Hindlimb muscle (tissue), 1 donor: ENCODE results near the gene GPRC5B. TPM values are rescaled to one million over a fixed set of nuclear protein-coding genes. Genes with fewer than 3 reads are reported as not detected.

Experiments
- DNase-seq: peaks from one replicate; pipeline ENCODE4 v3.0.0-alpha.2; 2013
- polyA plus RNA-seq: library from polyadenylated mRNA; unstranded; fragments of 120-200 nt; gene quantifications from one replicate; pipeline ENCODE4 v1.2.1, GENCODE V29; 2013; ENCODE audit not compliant: insufficient read length

The GPRC5B gene
- polyA plus RNA-seq, 1 donor: 109 TPM

DNA sequence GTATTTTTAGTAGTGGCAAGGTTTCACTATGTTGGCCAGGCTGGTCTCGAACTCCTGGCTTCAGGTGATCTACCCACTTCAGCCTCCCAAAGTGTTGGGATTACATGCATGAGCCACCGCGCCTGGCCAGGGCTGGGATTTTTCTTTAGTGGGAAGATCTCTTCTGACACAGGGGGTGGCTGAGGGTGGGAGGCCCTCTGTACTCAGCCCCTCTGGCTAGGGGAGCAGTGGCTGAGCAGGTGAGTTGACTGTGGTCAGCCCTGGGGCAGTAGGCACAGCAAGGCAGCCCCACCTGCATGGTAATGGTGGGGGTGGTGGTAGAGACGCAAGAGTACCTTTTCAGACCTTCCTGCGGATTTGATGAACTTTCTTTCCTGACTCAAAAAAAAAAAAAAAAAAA, 12.3 kb upstream of the GPRC5B start:
- DNase-seq: no peak

DNA sequence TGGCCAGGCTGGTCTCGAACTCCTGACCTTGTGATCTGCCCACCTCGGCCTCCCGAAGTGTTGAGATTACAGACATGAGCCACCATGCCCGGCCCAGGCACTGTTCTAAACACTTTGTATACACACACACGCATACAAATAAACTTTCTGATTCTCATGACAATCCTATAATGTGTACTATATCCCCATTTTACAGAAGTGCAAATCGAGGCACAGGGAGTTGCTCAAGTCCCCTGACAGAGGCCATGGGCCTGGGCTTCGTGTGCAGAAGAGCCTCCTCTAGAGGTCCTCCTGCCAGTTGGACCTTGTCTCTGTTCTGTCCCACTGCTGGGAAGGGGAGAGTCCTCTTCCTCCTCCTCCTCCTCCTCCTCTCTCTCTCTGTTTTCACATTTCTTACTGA, 9.9 kb upstream of the GPRC5B start:
- DNase-seq: no peak

DNA sequence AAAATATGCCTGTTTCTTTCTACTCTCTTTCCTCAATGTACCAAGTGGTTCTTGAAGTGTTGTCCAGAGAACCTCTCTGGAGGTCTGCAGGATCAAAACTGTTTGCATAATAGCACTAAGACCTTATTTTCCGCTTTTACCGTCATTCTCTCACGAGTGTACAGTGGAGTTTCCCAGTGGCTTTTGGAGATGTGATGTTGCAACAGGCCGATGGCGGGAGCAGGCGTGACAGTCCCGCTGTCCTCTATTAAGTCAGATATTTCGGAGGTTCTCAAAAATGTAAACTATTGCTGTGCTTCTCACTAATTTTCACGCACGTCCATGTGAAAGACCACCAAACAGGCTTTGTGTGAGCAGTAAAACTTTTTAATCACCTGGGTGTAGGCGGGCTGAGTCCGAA, 8.3 kb upstream of the GPRC5B start:
- DNase-seq: no peak

DNA sequence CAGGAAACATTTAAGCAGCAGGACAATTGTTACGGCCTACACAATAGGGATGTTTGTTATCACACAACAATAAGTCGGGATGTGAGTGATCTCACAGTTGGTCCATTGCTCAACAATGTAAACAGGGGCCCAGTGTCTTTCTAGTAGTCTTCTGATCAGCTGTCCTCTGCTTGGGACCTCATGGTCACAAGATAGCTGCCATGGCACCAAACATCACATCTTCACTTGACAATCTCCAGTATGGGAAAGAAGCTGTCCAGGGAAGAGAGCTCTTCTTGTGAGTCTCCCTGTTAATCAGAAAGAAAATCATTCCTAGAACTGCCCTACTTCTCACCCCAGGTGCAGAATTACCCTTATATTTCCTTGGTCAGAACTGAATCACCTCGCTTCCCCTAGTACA, 6.3 kb upstream of the GPRC5B start:
- no peak for DNase-seq

DNA sequence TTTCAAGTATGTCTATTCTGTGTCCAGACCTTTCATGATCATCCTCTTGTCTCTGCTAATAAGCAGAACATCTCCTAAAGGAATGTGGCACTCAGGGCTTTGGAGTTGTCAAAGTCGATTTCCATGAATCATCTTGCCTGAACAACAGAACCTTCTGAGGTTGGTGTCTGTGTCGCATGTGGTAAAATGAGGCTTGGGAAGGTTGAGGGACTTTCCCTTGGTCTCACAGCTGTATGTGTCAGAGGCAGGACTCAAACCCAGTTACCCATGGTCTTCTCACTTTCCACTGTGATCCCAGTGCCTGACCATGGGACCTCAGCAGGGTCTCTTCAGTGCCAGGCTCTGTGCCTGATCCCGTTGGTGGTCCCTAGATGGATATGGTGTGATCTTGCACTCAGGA, 4.2 kb upstream of the GPRC5B start:
- DNase-seq: no peak

DNA sequence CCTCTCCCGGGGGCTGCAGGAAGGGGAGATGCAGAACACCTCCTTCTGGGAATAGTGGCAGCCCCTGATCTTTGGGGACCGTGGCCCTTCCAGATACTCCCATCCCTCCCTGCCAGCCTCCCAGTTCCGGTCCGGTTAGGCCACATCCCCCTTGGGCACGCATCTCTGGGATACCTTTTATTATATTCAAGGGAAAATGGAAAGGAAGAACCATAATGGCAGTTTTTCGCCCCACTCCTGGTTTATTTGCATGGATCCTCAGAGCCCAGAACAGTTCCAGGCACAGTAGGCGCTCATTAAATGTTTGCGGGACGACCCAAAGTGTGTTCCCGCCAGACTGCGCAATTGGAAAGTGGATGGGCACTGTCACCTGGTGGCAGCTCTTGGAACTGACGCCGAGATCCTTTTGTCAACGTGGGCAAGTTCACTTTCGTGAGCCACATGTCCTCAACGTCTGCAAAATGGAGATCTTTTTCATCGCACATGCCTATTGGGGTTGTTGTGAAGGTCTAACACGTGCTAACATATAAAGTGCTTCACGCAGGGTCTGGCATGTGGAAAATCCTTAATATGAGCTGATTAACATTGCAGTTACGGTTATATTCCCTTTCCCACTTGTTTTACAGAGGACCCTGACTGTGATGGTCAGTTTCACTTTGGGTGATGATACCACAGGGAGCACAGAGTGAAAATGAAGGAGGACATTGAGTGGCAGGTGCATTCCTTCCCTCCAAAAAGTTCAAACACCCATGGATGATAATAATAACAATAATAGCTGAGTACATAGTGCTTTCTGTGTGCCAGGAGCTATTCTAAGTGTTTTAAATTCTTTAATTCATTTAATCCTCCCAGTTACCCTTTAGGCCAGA, 1.7 kb upstream of the GPRC5B start:
- DNase-seq: peak; percentile 82

DNA sequence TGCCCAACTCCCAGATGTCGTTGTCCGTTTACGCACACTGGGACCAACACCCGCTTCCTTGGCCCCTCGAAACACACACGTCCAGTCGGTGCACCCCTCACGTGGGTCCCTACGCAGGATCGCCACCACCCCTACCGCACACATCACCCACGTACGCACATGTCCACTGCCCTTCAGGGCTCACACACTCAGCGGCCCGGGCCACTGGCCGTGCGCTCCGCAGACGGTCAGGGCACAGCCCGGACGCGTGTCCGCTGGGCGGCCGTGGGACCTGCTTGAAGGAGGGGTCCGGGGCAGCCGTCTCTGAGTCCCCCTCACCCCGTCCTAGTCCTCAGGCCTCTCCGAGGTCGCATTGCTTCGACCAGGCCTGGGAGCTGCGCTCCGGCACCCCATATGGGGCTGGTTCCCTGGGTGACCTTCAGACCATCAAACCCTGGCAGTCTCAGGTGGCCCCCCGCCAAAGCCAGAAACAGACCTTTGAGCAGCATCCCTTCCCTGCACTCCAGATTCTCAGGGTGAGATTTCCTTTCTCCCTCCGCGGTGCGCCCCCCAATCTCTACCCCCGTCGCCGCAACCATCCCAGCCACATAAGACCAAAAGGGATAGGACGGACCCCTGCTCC, 914 bp upstream of the GPRC5B start:
- DNase-seq: no peak

DNA sequence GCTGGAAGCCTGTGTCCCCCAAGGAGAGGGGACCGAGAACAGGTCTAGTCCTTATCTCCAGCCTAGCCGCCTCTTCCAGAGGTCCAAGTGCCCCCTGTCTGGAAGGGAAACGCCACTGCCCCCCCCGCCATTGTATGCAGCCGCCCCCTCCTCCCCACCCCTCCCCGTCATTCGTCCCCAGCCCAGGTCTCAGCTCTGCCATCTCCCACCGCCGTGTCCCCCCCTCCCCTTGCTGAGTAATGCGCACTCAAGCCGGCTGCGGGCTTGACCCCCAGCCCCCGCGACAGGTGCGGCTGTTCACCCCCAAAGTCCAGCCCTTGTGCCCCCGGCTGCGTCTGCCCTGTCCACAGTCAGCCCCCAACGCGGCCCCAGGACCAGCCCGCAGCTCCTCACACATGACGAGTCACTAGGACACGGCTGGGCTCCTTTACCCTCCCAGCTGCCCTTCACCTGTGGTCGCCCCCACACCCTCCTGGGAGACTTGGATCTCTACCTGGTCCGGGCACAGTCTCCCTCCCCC, 622 bp downstream of the GPRC5B start:
- no peak for DNase-seq

DNA sequence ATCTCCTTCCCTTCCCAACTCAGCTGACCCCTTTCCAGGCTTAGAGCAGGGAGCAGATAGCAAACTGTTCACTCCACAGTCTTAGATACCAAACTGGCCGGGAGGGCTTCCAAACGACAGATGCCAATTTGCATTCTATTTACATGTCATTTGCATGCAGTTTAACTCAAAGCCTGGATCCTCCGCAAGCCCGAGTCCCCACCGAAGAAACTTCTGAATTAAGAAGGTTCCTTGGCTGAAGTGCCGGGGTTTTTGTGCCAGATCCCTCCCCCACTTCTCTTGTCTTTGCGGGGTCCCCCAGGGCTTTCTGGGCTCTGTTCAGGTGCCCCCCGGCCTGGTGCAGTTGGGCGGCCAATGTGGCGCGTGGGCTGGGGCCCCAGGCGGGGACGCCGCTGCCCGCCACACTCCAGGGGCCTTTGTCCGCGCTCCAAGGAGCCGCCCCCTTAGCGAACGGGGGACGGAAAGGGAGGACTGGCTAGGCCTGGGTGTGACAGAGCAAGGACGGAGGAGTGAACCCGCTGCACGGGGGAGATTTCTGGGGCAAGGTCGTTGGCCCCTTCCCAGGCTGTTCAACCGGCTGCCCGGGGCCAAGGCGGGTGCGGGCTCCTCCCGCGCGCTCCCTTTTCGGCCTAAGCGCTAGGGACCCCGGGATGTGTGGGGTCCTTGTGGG, 1.2 kb downstream of the GPRC5B start:
- peak; percentile 54 for DNase-seq

DNA sequence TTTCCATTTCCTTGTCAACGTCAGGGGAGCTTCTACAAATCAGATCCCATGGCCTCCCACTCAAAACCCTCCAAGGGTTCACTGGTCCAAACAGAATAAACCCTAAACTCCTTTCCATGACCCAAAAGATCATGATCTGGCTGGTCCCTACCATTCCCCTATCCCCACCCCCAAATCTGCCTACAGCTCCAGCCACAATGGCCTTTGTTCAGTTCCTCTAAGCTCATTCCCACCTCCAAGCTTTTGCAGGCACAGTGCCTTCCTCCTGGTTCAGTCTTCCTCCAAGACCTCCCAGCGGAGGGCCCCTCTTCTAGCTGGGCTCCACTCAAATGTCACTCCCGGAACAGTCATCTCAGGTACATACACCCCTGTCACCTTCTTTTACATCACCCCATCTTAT, 2.0 kb downstream of the GPRC5B start:
- DNase-seq: no peak

DNA sequence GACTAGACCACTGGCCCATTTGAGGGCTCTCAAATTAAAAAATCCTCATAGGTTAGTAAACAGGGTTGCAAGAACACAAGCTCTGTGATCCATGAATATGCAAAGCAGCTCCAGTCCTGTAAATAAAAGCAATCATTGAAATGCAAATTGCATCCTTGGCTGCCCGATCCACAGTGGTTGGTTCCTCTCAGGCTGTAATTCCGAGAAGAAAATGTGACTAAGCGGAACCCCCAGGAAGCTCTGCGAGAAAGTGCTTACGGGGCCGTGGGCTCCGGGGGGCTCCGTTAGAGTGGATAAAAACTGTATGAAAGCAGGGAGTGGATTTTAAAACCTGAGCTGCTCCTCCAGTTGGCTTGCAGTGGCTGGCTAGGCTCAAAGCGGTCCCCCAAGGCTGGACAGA, 2.5 kb downstream of the GPRC5B start:
- no peak for DNase-seq

DNA sequence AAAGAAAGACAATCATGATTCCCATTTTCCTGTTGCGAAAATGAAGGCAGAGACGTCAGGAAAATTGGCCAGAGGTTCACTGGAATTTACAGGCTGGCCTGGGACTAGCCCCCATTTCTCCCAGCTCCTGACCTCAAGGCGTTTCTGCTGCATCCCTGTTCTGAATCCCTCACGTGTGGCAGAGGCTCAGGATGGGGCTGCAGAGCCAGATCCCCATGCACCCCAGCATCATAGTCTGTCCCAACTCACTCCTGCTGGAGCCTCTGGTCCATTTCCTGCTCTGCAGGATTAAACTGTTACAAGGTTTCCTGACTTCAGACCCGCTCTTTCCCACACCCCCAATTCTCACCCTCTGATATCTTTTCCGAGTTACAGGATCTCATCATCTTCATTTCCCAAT, 2.9 kb downstream of the GPRC5B start:
- no peak for DNase-seq

DNA sequence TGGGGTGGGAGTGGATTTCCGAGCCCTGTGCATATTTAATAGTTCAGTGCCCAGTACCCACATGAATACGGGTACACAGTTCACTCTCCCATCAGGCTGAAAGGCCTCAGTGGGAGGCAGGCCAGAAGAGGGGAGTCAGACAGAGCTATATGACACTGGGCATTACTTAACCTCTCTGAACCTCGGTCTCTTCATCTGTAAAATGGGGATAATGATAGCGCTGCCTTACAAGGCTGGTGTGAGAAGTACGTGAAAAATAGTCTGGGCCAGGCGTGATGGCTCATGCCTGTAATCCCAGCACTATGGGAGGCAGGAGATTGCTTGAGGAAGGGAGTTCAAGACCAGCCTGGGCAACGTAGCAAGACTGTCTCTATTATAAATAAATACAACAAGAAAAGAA, 3.6 kb downstream of the GPRC5B start:
- DNase-seq: no peak

DNA sequence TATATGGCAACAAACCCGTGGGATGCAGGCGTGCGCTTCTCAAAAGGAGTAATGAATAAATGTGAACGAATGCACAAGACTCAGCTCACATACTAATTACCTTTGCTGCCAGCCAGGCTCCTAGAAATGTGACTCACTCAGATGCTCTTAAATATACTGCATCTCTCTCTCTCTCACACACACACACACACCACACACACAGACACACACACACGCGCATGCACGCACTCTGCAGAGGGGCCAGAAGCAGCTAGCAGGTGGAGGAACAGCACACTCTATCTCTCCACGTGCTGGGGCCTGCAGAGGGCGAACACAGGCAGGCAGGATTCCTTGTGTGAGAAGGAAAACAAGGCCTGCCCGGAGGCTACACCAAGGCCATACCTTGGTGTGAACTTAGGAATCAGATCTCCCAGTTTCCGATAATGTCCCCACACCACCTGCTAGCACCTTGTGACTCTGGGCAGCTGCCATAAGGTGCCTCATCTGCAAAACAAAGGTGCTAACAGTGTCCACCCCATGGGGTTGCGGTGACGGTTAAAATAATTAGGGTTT, 5.3 kb downstream of the GPRC5B start:
- DNase-seq: no peak

DNA sequence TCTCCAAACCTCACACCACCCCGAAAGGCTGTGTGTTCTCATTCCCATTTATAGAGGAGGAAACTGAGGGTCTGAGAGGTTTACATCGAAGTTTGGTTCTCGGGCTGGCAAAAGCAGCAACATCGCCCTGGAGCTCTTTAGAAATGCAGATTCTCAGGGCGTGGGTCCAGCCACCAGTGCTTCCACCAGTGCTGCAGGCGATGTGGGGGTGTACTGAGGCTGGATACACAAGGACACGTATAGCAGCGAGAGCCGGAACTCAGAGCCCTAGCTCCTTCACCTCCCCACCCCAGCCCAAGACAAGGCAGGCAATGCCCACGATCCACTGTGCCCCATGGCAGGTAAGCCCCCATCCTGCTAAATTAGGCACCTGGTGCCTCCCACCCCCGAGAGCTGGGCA, 5.9 kb downstream of the GPRC5B start:
- DNase-seq: no peak

DNA sequence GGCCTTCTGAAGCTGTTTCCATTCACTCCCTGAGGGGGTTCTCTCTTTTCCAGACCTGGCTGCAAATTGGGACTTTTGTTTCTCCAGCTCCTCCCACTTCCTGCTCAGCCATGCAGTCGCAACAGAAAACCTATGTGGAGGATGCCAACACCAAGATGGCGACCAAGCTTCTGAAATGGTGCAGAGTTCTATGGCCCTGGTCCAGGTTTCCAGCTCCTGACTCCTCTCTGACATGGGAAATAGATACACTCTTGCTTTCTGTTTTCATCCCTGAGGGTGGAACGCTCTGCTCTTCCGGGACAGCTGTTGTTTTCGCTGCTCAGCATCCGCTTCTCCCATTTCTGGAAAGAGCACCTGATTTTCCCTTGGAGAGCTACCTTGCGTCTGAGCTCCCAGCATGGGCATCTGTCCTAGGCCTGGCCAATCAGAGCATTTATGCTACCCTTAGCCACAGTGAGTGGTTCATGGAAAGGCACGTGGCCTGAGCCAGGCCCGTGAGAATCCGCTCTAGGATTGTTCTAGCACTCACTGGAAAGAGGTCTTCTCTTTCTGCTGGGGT, 8.1 kb downstream of the GPRC5B start:
- DNase-seq: no peak

DNA sequence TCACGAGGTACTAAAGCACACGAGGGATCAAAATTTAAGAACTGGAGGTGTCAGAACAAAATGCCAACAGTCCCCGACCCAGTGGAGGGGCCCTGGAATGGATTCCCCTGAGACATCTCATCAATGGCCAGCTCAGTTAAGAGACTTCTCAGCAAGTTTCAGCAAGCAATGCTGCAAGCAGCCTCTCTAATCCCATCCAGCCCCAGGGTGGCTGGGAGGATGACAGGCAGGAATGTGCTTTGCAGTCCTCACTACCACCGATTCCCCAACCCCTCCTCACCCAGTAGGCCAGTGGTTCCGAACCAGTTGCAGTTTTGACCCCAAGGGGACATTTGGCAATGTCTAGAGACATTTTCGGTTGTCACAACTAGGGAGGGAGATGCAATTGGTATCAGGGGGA, 8.7 kb downstream of the GPRC5B start:
- no peak for DNase-seq

DNA sequence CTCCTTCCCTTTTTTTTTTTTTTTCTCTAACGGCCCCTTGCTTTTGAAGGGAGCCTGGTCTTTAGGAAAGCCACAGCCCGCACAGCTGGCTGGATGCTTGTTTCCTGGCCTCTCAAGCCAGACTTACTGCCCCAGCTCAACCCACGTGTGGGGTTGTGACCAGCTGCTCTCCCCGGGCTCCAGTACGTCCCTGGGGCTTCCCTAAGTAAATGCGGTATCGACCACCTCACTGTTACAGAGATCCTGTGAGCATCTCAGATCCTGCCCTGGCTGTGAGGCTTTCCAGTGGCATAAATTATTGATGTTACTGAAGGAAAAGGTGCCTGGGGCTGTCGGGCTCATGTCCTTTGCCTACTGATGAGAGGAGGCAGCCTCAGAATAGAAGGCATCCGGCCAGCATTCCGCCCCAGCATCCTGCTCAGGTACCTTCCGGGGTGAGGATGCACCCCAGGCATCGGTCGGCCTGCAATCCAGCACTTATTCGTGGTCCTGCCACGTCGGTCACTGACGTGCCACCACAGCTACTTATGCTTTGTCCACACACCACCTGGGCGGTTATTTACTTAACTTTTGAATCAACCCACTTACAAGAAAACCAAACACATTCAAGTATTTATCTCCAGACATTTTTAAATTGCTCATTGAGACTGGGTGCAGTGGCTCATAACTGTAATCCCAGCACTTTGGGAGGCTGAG, 9.6 kb downstream of the GPRC5B start:
- no peak for DNase-seq

DNA sequence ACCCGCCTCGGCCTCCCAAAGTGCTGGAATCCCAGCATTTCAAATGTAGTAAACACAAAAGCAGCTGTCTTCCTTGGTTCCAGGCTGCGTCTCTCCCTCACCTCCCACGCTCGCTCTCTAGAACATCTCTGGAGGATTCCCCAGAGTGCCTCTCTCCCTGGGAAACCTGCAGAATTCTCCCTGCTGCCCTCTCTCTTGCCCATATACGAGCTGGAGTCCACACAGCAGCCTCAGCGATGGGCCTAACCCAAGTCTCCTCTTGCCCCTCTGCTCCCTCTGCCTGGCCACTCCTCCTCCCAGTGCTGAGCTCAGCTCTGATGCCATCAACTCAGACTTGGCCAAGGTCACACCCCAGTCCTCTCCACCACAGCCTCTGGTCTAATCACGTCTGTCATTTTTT, 10.6 kb downstream of the GPRC5B start:
- no peak for DNase-seq

DNA sequence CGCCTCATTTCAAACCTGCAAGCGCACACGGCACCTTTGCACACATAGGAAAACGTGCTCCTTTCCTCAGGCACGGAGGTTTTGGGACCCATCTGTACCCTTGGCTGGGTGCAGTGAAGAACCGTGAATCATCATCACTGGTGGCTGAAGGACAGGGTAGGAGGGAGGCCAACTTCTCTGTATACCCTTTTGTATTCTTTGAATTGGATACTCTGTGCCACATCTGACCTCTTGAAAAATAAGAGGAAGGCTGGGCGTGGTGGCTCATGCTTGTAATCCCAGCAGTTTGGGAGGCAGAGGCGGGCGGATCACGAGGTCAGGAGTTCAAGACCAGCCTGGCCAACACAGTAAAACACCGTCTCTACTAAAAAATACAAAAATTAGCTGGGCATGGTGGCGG, 11.7 kb downstream of the GPRC5B start:
- no peak for DNase-seq

DNA sequence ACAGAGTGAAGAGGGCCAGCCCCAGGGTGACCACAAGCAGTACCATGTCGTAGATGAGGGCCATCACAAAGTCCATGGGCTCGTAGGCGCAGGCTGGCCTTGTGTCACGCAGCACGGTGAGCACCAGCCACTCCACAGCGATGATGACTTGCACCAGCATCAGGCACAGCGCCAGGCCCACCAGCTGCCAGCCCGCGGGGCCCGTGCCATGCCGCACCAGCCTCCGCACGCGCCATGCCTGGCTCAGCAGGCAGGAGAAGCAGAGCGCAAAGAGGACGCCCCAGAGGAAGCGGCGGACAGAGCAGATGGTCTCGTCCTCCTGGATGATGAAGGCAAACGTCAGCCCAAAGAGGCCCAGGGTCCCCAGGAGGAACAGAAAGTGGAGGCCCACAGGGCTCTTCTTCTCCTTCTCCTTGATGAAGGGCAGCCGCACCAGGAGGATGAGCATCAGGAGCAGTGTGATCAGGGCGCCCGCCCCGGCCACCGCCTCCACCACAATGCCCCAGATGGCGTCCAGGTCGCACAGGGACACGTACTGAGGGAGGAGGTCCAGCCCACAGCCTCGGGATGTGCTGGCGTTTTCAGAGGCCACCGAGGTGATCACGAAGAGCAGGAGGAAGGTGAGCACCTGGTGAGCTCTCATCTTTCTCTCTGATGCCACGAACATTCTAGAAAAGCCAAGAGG, 12.3 kb downstream of the GPRC5B start:
- DNase-seq: no peak

DNA sequence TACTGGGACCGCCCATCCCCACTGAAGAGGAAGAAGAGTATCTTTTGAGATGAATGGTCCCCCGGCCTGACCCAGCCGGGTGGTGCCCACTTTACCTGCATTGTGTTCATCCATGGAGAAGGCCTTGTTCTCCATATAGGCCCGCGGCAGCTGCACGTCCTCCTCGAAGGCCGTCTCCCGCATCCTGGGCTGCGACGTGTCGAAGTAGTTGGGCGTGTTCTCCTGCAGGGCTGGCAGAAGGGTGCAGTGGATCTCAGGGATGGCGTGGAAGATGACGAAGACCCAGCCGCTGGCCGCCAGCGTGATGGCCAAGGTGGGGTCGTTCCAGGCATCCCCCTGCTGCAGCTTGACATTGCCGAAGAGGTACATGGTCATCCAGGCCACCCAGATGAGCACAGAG, 12.9 kb downstream of the GPRC5B start:
- DNase-seq: no peak
